Measurements from ENCODE around the gene CDHR5. TPM values are rescaled to one million over a fixed set of nuclear protein-coding genes. Genes with fewer than 3 reads are reported as not detected.
A peak's percentile ranks its signal among the peaks of the same experiment; 100 is the strongest.

The CDHR5 gene
- total RNA-seq, 4 donors from 2014 or later = 256 to 1,063 (median 597) TPM

- intact Hi-C loops (cut with DNase I; ENCODE audit: low total_unique reads) = no loop called here
- Histone ChIP-seq H3K4me1 (peaks cover 0 to 9% (median 2%) of the 10 kb centered on the region in 4 donors), H3K27me3 (no peaks in the 10 kb centered on the region), H3K36me3 (peaks cover 0 to 77% (median 36%) of the 10 kb centered on the region in 4 donors), H3K9me3 (no peaks in the 10 kb centered on the region), H3K27ac (no peak overlapping the region), H3K4me3 (no peak overlapping the region)
- no peak for DNase-seq
- in situ Hi-C loops (cut with MboI; ENCODE audit: low pct_ligation_motif_present in 1 of 4, low pct_unique_long_range_greater_than_20kb in 1 of 4, low sequenced_read_pairs in 3 of 4) = no loop called here
- TF ChIP-seq POLR2A (IDR thresholded peaks at IDR 0.05) = no peak
- TF ChIP-seq EP300 (IDR thresholded peaks at IDR 0.05; ENCODE audit: low read depth) = no peak
- TF ChIP-seq, protein P1, sequence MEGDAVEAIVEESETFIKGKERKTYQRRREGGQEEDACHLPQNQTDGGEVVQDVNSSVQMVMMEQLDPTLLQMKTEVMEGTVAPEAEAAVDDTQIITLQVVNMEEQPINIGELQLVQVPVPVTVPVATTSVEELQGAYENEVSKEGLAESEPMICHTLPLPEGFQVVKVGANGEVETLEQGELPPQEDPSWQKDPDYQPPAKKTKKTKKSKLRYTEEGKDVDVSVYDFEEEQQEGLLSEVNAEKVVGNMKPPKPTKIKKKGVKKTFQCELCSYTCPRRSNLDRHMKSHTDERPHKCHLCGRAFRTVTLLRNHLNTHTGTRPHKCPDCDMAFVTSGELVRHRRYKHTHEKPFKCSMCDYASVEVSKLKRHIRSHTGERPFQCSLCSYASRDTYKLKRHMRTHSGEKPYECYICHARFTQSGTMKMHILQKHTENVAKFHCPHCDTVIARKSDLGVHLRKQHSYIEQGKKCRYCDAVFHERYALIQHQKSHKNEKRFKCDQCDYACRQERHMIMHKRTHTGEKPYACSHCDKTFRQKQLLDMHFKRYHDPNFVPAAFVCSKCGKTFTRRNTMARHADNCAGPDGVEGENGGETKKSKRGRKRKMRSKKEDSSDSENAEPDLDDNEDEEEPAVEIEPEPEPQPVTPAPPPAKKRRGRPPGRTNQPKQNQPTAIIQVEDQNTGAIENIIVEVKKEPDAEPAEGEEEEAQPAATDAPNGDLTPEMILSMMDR (IDR thresholded peaks at IDR 0.05) = no peak
- 94% methylated on average over 28 of the region's 35 CpGs; no CpG with 5 or more reads in 1 of the 2 donors for WGBS, 2 donors (ENCODE audit: low coverage in 1 of 2)
Observed at GRCh38 chr11:607020-607780, 17.6 kb downstream of the CDHR5 start.

DNA sequence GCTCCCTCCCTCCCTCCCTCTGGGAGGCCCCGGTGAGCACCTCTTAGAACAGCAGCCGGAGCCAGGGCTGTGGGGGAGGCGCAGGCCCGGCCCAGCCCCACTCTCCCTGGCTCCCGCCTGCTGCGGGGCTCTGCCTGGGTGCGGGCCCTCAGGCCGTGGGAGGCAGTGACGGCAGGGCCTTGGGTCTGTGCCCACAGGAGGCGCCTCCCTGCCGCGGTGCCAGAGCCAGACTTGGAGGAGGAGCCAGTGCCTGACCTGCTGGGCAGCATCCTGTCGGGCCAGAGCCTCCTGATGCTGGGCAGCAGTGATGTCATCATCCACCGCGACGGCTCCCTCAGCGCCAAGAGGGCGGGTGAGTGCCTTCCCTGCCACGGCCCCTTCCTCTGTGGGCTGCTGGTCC, 18.5 kb downstream of the CDHR5 start:
- H3K27ac ChIP-seq = peak overlapping the region in 1 of 4 donors; percentile 1
- WGBS, 2 donors (ENCODE audit: low coverage in 1 of 2) = 75% methylated on average over 15 of the region's 19 CpGs; no CpG with 5 or more reads in 1 of the 2 donors

GRCh38 chr11:605286-606129, 19.2 kb downstream of the CDHR5 start:
- Histone ChIP-seq H3K27me3 (no peaks in the 10 kb centered on the region), H3K9me3 (no peaks in the 10 kb centered on the region), H3K4me3 (no peak overlapping the region), H3K27ac (peak overlapping the region in 1 of 4 donors; percentile 1), H3K36me3 (peaks cover 0 to 66% (median 31%) of the 10 kb centered on the region in 4 donors), H3K4me1 (no peaks in the 10 kb centered on the region)
- in situ Hi-C loops (cut with MboI; ENCODE audit: low pct_ligation_motif_present in 1 of 4, low pct_unique_long_range_greater_than_20kb in 1 of 4, low sequenced_read_pairs in 3 of 4) (no loop called here), intact Hi-C loops (cut with DNase I; ENCODE audit: low total_unique reads) (no loop called here)
- WGBS, 2 donors (ENCODE audit: low coverage in 1 of 2) = 94% methylated on average over 31 of the region's 33 CpGs; no CpG with 5 or more reads in 1 of the 2 donors
- DNase-seq = no peak
- TF ChIP-seq POLR2AphosphoS5 (IDR thresholded peaks at IDR 0.05) = no peak
- TF ChIP-seq, protein P1 (IDR thresholded peaks at IDR 0.05) = no peak
- no peak for TF ChIP-seq EP300 (IDR thresholded peaks at IDR 0.05; ENCODE audit: low read depth)
- TF ChIP-seq POLR2A (IDR thresholded peaks at IDR 0.05) = no peak

More for the DNA sequence above, 18.5 kb downstream of the CDHR5 start:
- no peak for DNase-seq
- no peaks in the 10 kb centered on the region for H3K9me3 ChIP-seq
- H3K4me1 ChIP-seq = peaks cover 0 to under 1% (median 0%) of the 10 kb centered on the region in 4 donors
- no peak overlapping the region for H3K4me3 ChIP-seq
- peaks cover 0 to 73% (median 35%) of the 10 kb centered on the region in 4 donors for H3K36me3 ChIP-seq
- intact Hi-C loops (cut with DNase I; ENCODE audit: low total_unique reads) = no loop called here
- H3K27me3 ChIP-seq = no peaks in the 10 kb centered on the region
- in situ Hi-C loops (cut with MboI; ENCODE audit: low pct_ligation_motif_present in 1 of 4, low pct_unique_long_range_greater_than_20kb in 1 of 4, low sequenced_read_pairs in 3 of 4) = no loop called here
- TF ChIP-seq EP300 (IDR thresholded peaks at IDR 0.05; ENCODE audit: low read depth) (no peak), POLR2A (IDR thresholded peaks at IDR 0.05) (no peak), POLR2AphosphoS5 (IDR thresholded peaks at IDR 0.05) (no peak)
- TF ChIP-seq, protein P1 (IDR thresholded peaks at IDR 0.05) = no peak

GRCh38 chr11:603154-603553, 21.6 kb downstream of the CDHR5 start:
- Histone ChIP-seq H3K36me3 (peaks cover 0 to 55% (median 22%) of the 10 kb centered on the region in 4 donors), H3K4me1 (no peaks in the 10 kb centered on the region), H3K27ac (no peak overlapping the region), H3K27me3 (no peaks in the 10 kb centered on the region), H3K4me3 (no peak overlapping the region), H3K9me3 (no peaks in the 10 kb centered on the region)
- no peak for DNase-seq
- TF ChIP-seq POLR2AphosphoS5 (IDR thresholded peaks at IDR 0.05) (no peak), EP300 (IDR thresholded peaks at IDR 0.05; ENCODE audit: low read depth) (no peak), POLR2A (IDR thresholded peaks at IDR 0.05) (no peak)
- TF ChIP-seq, protein P1 (IDR thresholded peaks at IDR 0.05) = no peak
- in situ Hi-C loops (cut with MboI; ENCODE audit: low pct_ligation_motif_present in 1 of 4, low pct_unique_long_range_greater_than_20kb in 1 of 4, low sequenced_read_pairs in 3 of 4) = no loop called here
- intact Hi-C loops (cut with DNase I; ENCODE audit: low total_unique reads) = no loop called here
- 91 to 92% methylated on average over 4 to 13 of the region's 13 CpGs for WGBS, 2 donors (ENCODE audit: low coverage in 1 of 2)
